DMS 273 (cell line): ENCODE data around the gene IQGAP2.

Experiments
- DNase-seq: peaks from one replicate; lab custom pipeline; 2025; ENCODE audit not compliant: unreplicated experiment; lab: John Stamatoyannopoulos, UW

The IQGAP2 gene

GRCh38 chr5:76684756-76685519, 281.9 kb downstream of the IQGAP2 start:
- no peak for DNase-seq

GRCh38 chr5:76685704-76686103, 282.6 kb downstream of the IQGAP2 start:
- DNase-seq, result no peak

- DNase-seq, result no peak
Measured at GRCh38 chr5:76688212-76688611, 285.1 kb downstream of the IQGAP2 start.

GRCh38 chr5:76688836-76689235, 285.8 kb downstream of the IQGAP2 start:
- no peak for DNase-seq

GRCh38 chr5:76689321-76690036, 286.4 kb downstream of the IQGAP2 start:
- no peak for DNase-seq

GRCh38 chr5:76690037-76690679, 287.1 kb downstream of the IQGAP2 start:
- DNase-seq, result no peak

GRCh38 chr5:76690704-76691466, 287.8 kb downstream of the IQGAP2 start:
- DNase-seq, result no peak

GRCh38 chr5:76691467-76692273, 288.6 kb downstream of the IQGAP2 start:
- no peak for DNase-seq

GRCh38 chr5:76692274-76692540, 289.1 kb downstream of the IQGAP2 start:
- no peak for DNase-seq

GRCh38 chr5:76692651-76693050, 289.6 kb downstream of the IQGAP2 start:
- DNase-seq, result no peak

- no peak for DNase-seq
Measured at GRCh38 chr5:76693141-76693540, 290.1 kb downstream of the IQGAP2 start.

GRCh38 chr5:76694317-76694716, 291.2 kb downstream of the IQGAP2 start:
- no peak for DNase-seq

- no peak for DNase-seq
Measured at GRCh38 chr5:76695346-76695745, 292.3 kb downstream of the IQGAP2 start.

GRCh38 chr5:76696251-76696650, 293.2 kb downstream of the IQGAP2 start:
- no peak for DNase-seq

- no peak for DNase-seq
Measured at GRCh38 chr5:76697670-76698069, 294.6 kb downstream of the IQGAP2 start.

GRCh38 chr5:76700571-76700970, 297.5 kb downstream of the IQGAP2 start:
- no peak for DNase-seq

GRCh38 chr5:76701298-76701697, 298.2 kb downstream of the IQGAP2 start:
- DNase-seq, result no peak

GRCh38 chr5:76703707-76704106, 300.6 kb downstream of the IQGAP2 start:
- DNase-seq, result no peak

- no peak for DNase-seq
Measured at GRCh38 chr5:76704131-76704663, 301.1 kb downstream of the IQGAP2 start.

GRCh38 chr5:76705574-76705973, 302.5 kb downstream of the IQGAP2 start:
- DNase-seq, result no peak
